Activated CD4-positive, alpha-beta T cell treated with anti-CD3 and anti-CD28 coated beads, Interleukin-2, amount 10 ng/mL, durations not matched to agents 7 days and 5 days (primary cell): ENCODE data around the gene NDUFB10. TPM values are rescaled to one million over a fixed set of nuclear protein-coding genes. Genes with fewer than 3 reads are reported as not detected.
A peak's percentile ranks its signal among the peaks of the same experiment; 100 is the strongest.
"Not testable (repeated sequence)": the region's sequence is repeated elsewhere in the genome, so short reads cannot be mapped to it uniquely, and the experiment has no call there.

ENCODE experiments used
- CTCF ChIA-PET: fragments of 350-600 bp; sonication (Branson Sonifier 250); formaldehyde crosslinking; loops from one replicate; lab custom pipeline; 2021; ENCODE audit warnings: antibody characterized with exemption; lab: Charles Lee
- POLR2A ChIA-PET: fragments of 350-600 bp; sonication (Branson Sonifier 250); formaldehyde crosslinking; loops from one replicate; lab custom pipeline; 2021; ENCODE audit warnings: antibody characterized with exemption; lab: Charles Lee
- DNase-seq: peaks from one replicate; pipeline ENCODE4 v3.0.0-alpha.2; 2020
- H3K27ac Mint-ChIP-seq: one replicate; pipeline ENCODE4 v1.8.0; 2021; ENCODE audit warnings: mild to moderate bottlenecking, moderate library complexity, mixed read lengths
- H3K27me3 Mint-ChIP-seq: one replicate; pipeline ENCODE4 v1.8.0; 2021; ENCODE audit warnings: mixed read lengths
- H3K36me3 Mint-ChIP-seq: one replicate; pipeline ENCODE4 v1.8.0; 2021; ENCODE audit warnings: low read depth, mixed read lengths
- H3K4me1 Mint-ChIP-seq: one replicate; pipeline ENCODE4 v1.8.0; 2021; ENCODE audit warnings: mixed read lengths
- H3K4me3 Mint-ChIP-seq: one replicate; pipeline ENCODE4 v1.8.0; 2021; ENCODE audit warnings: mild to moderate bottlenecking, moderate library complexity, mixed read lengths
- H3K9me3 Mint-ChIP-seq: one replicate; pipeline ENCODE4 v1.8.0; 2021; ENCODE audit warnings: mixed read lengths
- total RNA-seq, 2 experiments: library from RNA; stranded (reverse); gene quantifications; one replicate each; pipeline ENCODE4 v1.2.3, GENCODE V29; 2021

The NDUFB10 gene
- total RNA-seq, 2 experiments from 2014 or later: 103 to 125 TPM

- peak within 1 kb of the TSS; percentile 82 for H3K27ac Mint-ChIP-seq
- ChIA-PET POLR2A (no interaction called here), CTCF (interaction anchor here (0.8 to 1.5 kb wide), 4 partner anchors 22 to 238 kb away, joined by 3 to 7 read pairs (median 3); partner anchors contain the start of genes NOXO1 and RPS2)
- H3K9me3 Mint-ChIP-seq: no peaks in the 10 kb centered on the region
- DNase-seq: peak; percentile 100
- peak within 1 kb of the TSS; percentile 82 for H3K4me3 Mint-ChIP-seq
- H3K36me3 Mint-ChIP-seq: no peaks in the 10 kb centered on the region
- H3K4me1 Mint-ChIP-seq: peaks cover 24% of the 10 kb centered on the region
- no peaks in the 10 kb centered on the region for H3K27me3 Mint-ChIP-seq
These were observed 16.3 kb upstream of the NDUFB10 start, which contains the start of gene MSRB1 for GRCh38 chr16:1942810-1943726. MSRB1 (minus strand) TSS chr16:1943199; CDS start chr16:1943156, 43 bp downstream.

GRCh38 chr16:1944612-1945199 is 14.6 kb upstream of the NDUFB10 start:
- Mint-ChIP-seq H3K27me3 (no peaks in the 10 kb centered on the region), H3K36me3 (no peaks in the 10 kb centered on the region), H3K27ac (no peak overlapping the region), H3K9me3 (no peaks in the 10 kb centered on the region), H3K4me1 (peaks cover 24% of the 10 kb centered on the region), H3K4me3 (peak overlapping the region; percentile 82)
- DNase-seq: no peak
- ChIA-PET POLR2A (no interaction called here), CTCF (interaction anchor here (0.7 to 1.0 kb wide), 2 partner anchors 162 to 577 kb away, joined by 3 to 4 read pairs; partner anchors contain the start of genes NUBP2 and SPSB3)

- ChIA-PET CTCF (interaction anchor here (0.5 kb wide), 1 partner anchor 228 kb away, joined by 4 read pairs; no protein-coding TSS in a partner anchor), POLR2A (no interaction called here)
- Mint-ChIP-seq H3K27ac (no peak overlapping the region), H3K27me3 (no peaks in the 10 kb centered on the region), H3K36me3 (no peaks in the 10 kb centered on the region), H3K9me3 (no peaks in the 10 kb centered on the region), H3K4me3 (no peak overlapping the region), H3K4me1 (peaks cover 24% of the 10 kb centered on the region)
- DNase-seq: no peak
These were observed 13.6 kb upstream of the NDUFB10 start for GRCh38 chr16:1945559-1946391.

- no peak overlapping the region for H3K4me3 Mint-ChIP-seq
- ChIA-PET POLR2A (no interaction called here), CTCF (interaction anchor here (0.6 to 0.7 kb wide), 2 partner anchors 13 to 1171 kb away, joined by 4 read pairs; partner anchors contain the start of gene NDUFB10)
- H3K4me1 Mint-ChIP-seq: peaks cover 18% of the 10 kb centered on the region
- no peaks in the 10 kb centered on the region for H3K36me3 Mint-ChIP-seq
- no peak for DNase-seq
- H3K9me3 Mint-ChIP-seq: no peaks in the 10 kb centered on the region
- no peak overlapping the region for H3K27ac Mint-ChIP-seq
- no peaks in the 10 kb centered on the region for H3K27me3 Mint-ChIP-seq
These were observed 12.6 kb upstream of the NDUFB10 start for GRCh38 chr16:1946495-1947368.

GRCh38 chr16:1947369-1947670 is 12.0 kb upstream of the NDUFB10 start:
- H3K27ac Mint-ChIP-seq: peak overlapping the region; percentile 25
- ChIA-PET CTCF (interaction anchor here (0.6 kb wide), 1 partner anchor 1170 kb away, joined by 4 read pairs; no protein-coding TSS in a partner anchor), POLR2A (no interaction called here)
- peaks cover 13% of the 10 kb centered on the region for H3K4me1 Mint-ChIP-seq
- no peaks in the 10 kb centered on the region for H3K9me3 Mint-ChIP-seq
- peaks cover 2% of the 10 kb centered on the region for H3K27me3 Mint-ChIP-seq
- H3K4me3 Mint-ChIP-seq: no peak overlapping the region
- no peak for DNase-seq
- no peaks in the 10 kb centered on the region for H3K36me3 Mint-ChIP-seq

- ChIA-PET POLR2A (no interaction called here), CTCF (interaction anchor here (0.6 kb wide), 1 partner anchor 145 kb away, joined by 5 read pairs; no protein-coding TSS in a partner anchor)
- peaks cover 2% of the 10 kb centered on the region for H3K27me3 Mint-ChIP-seq
- no peak for DNase-seq
- H3K27ac Mint-ChIP-seq: no peak overlapping the region
- H3K9me3 Mint-ChIP-seq: no peaks in the 10 kb centered on the region
- no peaks in the 10 kb centered on the region for H3K36me3 Mint-ChIP-seq
- H3K4me3 Mint-ChIP-seq: no peak overlapping the region
- peaks cover under 1% of the 10 kb centered on the region for H3K4me1 Mint-ChIP-seq
These were observed 9.8 kb upstream of the NDUFB10 start for GRCh38 chr16:1949507-1949906.

GRCh38 chr16:1950047-1950446 is 9.3 kb upstream of the NDUFB10 start:
- Mint-ChIP-seq H3K4me3 (no peak overlapping the region), H3K36me3 (no peaks in the 10 kb centered on the region), H3K27me3 (peaks cover 2% of the 10 kb centered on the region), H3K4me1 (no peaks in the 10 kb centered on the region), H3K27ac (no peak overlapping the region), H3K9me3 (no peaks in the 10 kb centered on the region)
- no peak for DNase-seq
- ChIA-PET POLR2A (no interaction called here), CTCF (interaction anchor here (1.3 kb wide), 1 partner anchor 9 kb away, joined by 6 read pairs; the partner anchor contains the start of gene NDUFB10)

GRCh38 chr16:1950559-1950958 is 8.8 kb upstream of the NDUFB10 start:
- Mint-ChIP-seq H3K27me3 (peaks cover 2% of the 10 kb centered on the region), H3K27ac (no peak overlapping the region), H3K9me3 (no peaks in the 10 kb centered on the region), H3K4me3 (no peak overlapping the region), H3K36me3 (no peaks in the 10 kb centered on the region), H3K4me1 (no peaks in the 10 kb centered on the region)
- CTCF ChIA-PET: interaction anchor here (1.3 kb wide), 1 partner anchor 9 kb away, joined by 6 read pairs; the partner anchor contains the start of gene NDUFB10
- POLR2A ChIA-PET: no interaction called here
- DNase-seq: no peak

- no peaks in the 10 kb centered on the region for H3K36me3 Mint-ChIP-seq
- DNase-seq: no peak
- H3K27me3 Mint-ChIP-seq: peaks cover 2% of the 10 kb centered on the region
- H3K4me3 Mint-ChIP-seq: no peak overlapping the region
- H3K27ac Mint-ChIP-seq: no peak overlapping the region
- ChIA-PET CTCF (no interaction called here), POLR2A (no interaction called here)
- no peaks in the 10 kb centered on the region for H3K4me1 Mint-ChIP-seq
- no peaks in the 10 kb centered on the region for H3K9me3 Mint-ChIP-seq
These were observed 5.6 kb upstream of the NDUFB10 start for GRCh38 chr16:1953734-1954133.

- CTCF ChIA-PET, H3K27me3 Mint-ChIP-seq, H3K4me3 Mint-ChIP-seq, DNase-seq, POLR2A ChIA-PET, H3K27ac Mint-ChIP-seq, H3K9me3 Mint-ChIP-seq: not testable (repeated sequence)
- Mint-ChIP-seq H3K4me1 (peaks cover 28% of the 10 kb centered on the region), H3K36me3 (peaks cover 17% of the 10 kb centered on the region)
These were observed 1.8 kb upstream of the NDUFB10 start for GRCh38 chr16:1957434-1958142.

- H3K9me3 Mint-ChIP-seq, H3K27me3 Mint-ChIP-seq, POLR2A ChIA-PET, DNase-seq, H3K27ac Mint-ChIP-seq, H3K4me3 Mint-ChIP-seq: not testable (repeated sequence)
- Mint-ChIP-seq H3K36me3 (peaks cover 22% of the 10 kb centered on the region), H3K4me1 (peaks cover 34% of the 10 kb centered on the region)
- CTCF ChIA-PET: interaction anchor here (1.7 to 2.0 kb wide), 2 partner anchors 7 to 131 kb away, joined by 3 to 6 read pairs; partner anchors contain the start of genes FAHD1 and HAGH
These were observed 1.2 kb upstream of the NDUFB10 start for GRCh38 chr16:1958143-1958491.
